HG03139 (cell line): ENCODE measurements around the gene UTP20.

Experiments used
- ATAC-seq: cut with Tn5 transposase; IDR thresholded peaks from one replicate; pipeline ENCODE4 v1.9.1; 2021; ENCODE audit not compliant: unreplicated experiment

The UTP20 gene

GRCh38 chr12:101424620-101425019 lies 144.7 kb downstream of the UTP20 start:
- ATAC-seq, result no peak

- ATAC-seq, result no peak
Observed at GRCh38 chr12:101430456-101430855, 150.6 kb downstream of the UTP20 start.

- no peak for ATAC-seq
Observed at GRCh38 chr12:101436136-101436535, 156.2 kb downstream of the UTP20 start.
